ENCODE data around the gene TAOK2. TPM values are rescaled to one million over a fixed set of nuclear protein-coding genes. Genes with fewer than 3 reads are reported as not detected.
"Not testable (repeated sequence)": the region's sequence is repeated elsewhere in the genome, so short reads cannot be mapped to it uniquely, and the experiment has no call there.

Gene TAOK2
- total RNA-seq, 1 donor = 10.5 TPM

- Histone ChIP-seq H3K9me3 (ENCODE audit: low read depth, low read length) (no peaks in the 10 kb centered on the region), H3K4me3 (ENCODE audit: low read length) (no peak overlapping the region), H3K4me1 (ENCODE audit: insufficient read depth, low read length) (peaks cover 8% of the 10 kb centered on the region), H3K27me3 (ENCODE audit: insufficient read depth, low read length) (peaks cover 17% of the 10 kb centered on the region)
Observed at GRCh38 chr16:30011714-30012504, 38.2 kb downstream of the TAOK2 start.

- not testable (repeated sequence) for H3K4me1 ChIP-seq (ENCODE audit: insufficient read depth, low read length); H3K4me3 ChIP-seq (ENCODE audit: low read length); H3K9me3 ChIP-seq (ENCODE audit: low read depth, low read length)
- peaks cover 17% of the 10 kb centered on the region for H3K27me3 ChIP-seq (ENCODE audit: insufficient read depth, low read length)
Observed at GRCh38 chr16:30012598-30012997, 38.9 kb downstream of the TAOK2 start.

GRCh38 chr16:30015450-30015849 lies 41.8 kb downstream of the TAOK2 start:
- H3K9me3 ChIP-seq (ENCODE audit: low read depth, low read length); H3K4me1 ChIP-seq (ENCODE audit: insufficient read depth, low read length); H3K4me3 ChIP-seq (ENCODE audit: low read length): not testable (repeated sequence)
- H3K27me3 ChIP-seq (ENCODE audit: insufficient read depth, low read length) = peaks cover 11% of the 10 kb centered on the region

- H3K27me3 ChIP-seq (ENCODE audit: insufficient read depth, low read length) = peaks cover 7% of the 10 kb centered on the region
- H3K4me1 ChIP-seq (ENCODE audit: insufficient read depth, low read length) = peaks cover 12% of the 10 kb centered on the region
- no peak overlapping the region for H3K4me3 ChIP-seq (ENCODE audit: low read length)
- no peaks in the 10 kb centered on the region for H3K9me3 ChIP-seq (ENCODE audit: low read depth, low read length)
Observed at GRCh38 chr16:30016555-30017276, 43.0 kb downstream of the TAOK2 start.

- Histone ChIP-seq H3K27me3 (ENCODE audit: insufficient read depth, low read length) (peaks cover 2% of the 10 kb centered on the region), H3K4me3 (ENCODE audit: low read length) (no peak overlapping the region), H3K9me3 (ENCODE audit: low read depth, low read length) (no peaks in the 10 kb centered on the region), H3K4me1 (ENCODE audit: insufficient read depth, low read length) (peaks cover 13% of the 10 kb centered on the region)
Observed at GRCh38 chr16:30017277-30017656, 43.6 kb downstream of the TAOK2 start.

GRCh38 chr16:30017937-30018336 lies 44.3 kb downstream of the TAOK2 start:
- H3K9me3 ChIP-seq (ENCODE audit: low read depth, low read length); H3K27me3 ChIP-seq (ENCODE audit: insufficient read depth, low read length); H3K4me3 ChIP-seq (ENCODE audit: low read length): not testable (repeated sequence)
- H3K4me1 ChIP-seq (ENCODE audit: insufficient read depth, low read length) = peaks cover 13% of the 10 kb centered on the region

- H3K9me3 ChIP-seq (ENCODE audit: low read depth, low read length) = no peaks in the 10 kb centered on the region
- H3K4me1 ChIP-seq (ENCODE audit: insufficient read depth, low read length) = peaks cover 13% of the 10 kb centered on the region
- no peak overlapping the region for H3K4me3 ChIP-seq (ENCODE audit: low read length)
- no peaks in the 10 kb centered on the region for H3K27me3 ChIP-seq (ENCODE audit: insufficient read depth, low read length)
Observed at GRCh38 chr16:30018731-30019158, 45.1 kb downstream of the TAOK2 start.

GRCh38 chr16:30022887-30023286 lies 49.2 kb downstream of the TAOK2 start, which contains the start of gene C16orf92:
C16orf92 (plus strand) TSS chr16:30023198; CDS start chr16:30023341, 143 bp downstream.
- Histone ChIP-seq H3K4me1 (ENCODE audit: insufficient read depth, low read length) (peaks cover 13% of the 10 kb centered on the region), H3K4me3 (ENCODE audit: low read length) (no peak within 1 kb of the TSS), H3K9me3 (ENCODE audit: low read depth, low read length) (no peaks in the 10 kb centered on the region), H3K27me3 (ENCODE audit: insufficient read depth, low read length) (no peaks in the 10 kb centered on the region)

- Histone ChIP-seq H3K4me1 (ENCODE audit: insufficient read depth, low read length) (peaks cover 13% of the 10 kb centered on the region), H3K4me3 (ENCODE audit: low read length) (no peak overlapping the region), H3K9me3 (ENCODE audit: low read depth, low read length) (no peaks in the 10 kb centered on the region), H3K27me3 (ENCODE audit: insufficient read depth, low read length) (no peaks in the 10 kb centered on the region)
Observed at GRCh38 chr16:30023586-30023985, 49.9 kb downstream of the TAOK2 start.

- Histone ChIP-seq H3K4me1 (ENCODE audit: insufficient read depth, low read length) (peaks cover 13% of the 10 kb centered on the region), H3K4me3 (ENCODE audit: low read length) (no peak overlapping the region), H3K27me3 (ENCODE audit: insufficient read depth, low read length) (peaks cover 5% of the 10 kb centered on the region), H3K9me3 (ENCODE audit: low read depth, low read length) (no peaks in the 10 kb centered on the region)
Observed at GRCh38 chr16:30024451-30024850, 50.8 kb downstream of the TAOK2 start.

- Histone ChIP-seq H3K27me3 (ENCODE audit: insufficient read depth, low read length) (peaks cover 12% of the 10 kb centered on the region), H3K4me1 (ENCODE audit: insufficient read depth, low read length) (peaks cover 13% of the 10 kb centered on the region), H3K4me3 (ENCODE audit: low read length) (no peak overlapping the region), H3K9me3 (ENCODE audit: low read depth, low read length) (no peaks in the 10 kb centered on the region)
Observed at GRCh38 chr16:30025156-30025555, 51.5 kb downstream of the TAOK2 start.

GRCh38 chr16:30025574-30025973 lies 51.9 kb downstream of the TAOK2 start:
- no peaks in the 10 kb centered on the region for H3K9me3 ChIP-seq (ENCODE audit: low read depth, low read length)
- peaks cover 13% of the 10 kb centered on the region for H3K4me1 ChIP-seq (ENCODE audit: insufficient read depth, low read length)
- H3K27me3 ChIP-seq (ENCODE audit: insufficient read depth, low read length) = peaks cover 14% of the 10 kb centered on the region
- H3K4me3 ChIP-seq (ENCODE audit: low read length) = no peak overlapping the region

GRCh38 chr16:30026449-30026848 lies 52.8 kb downstream of the TAOK2 start:
- Histone ChIP-seq H3K4me3 (ENCODE audit: low read length) (no peak overlapping the region), H3K4me1 (ENCODE audit: insufficient read depth, low read length) (peaks cover 5% of the 10 kb centered on the region), H3K9me3 (ENCODE audit: low read depth, low read length) (no peaks in the 10 kb centered on the region), H3K27me3 (ENCODE audit: insufficient read depth, low read length) (peaks cover 17% of the 10 kb centered on the region)

- H3K9me3 ChIP-seq (ENCODE audit: low read depth, low read length) = no peaks in the 10 kb centered on the region
- H3K4me3 ChIP-seq (ENCODE audit: low read length) = no peak overlapping the region
- H3K4me1 ChIP-seq (ENCODE audit: insufficient read depth, low read length) = no peaks in the 10 kb centered on the region
- peaks cover 26% of the 10 kb centered on the region for H3K27me3 ChIP-seq (ENCODE audit: insufficient read depth, low read length)
Observed at GRCh38 chr16:30027588-30028437, 54.1 kb downstream of the TAOK2 start.

Data from mononuclear cell (primary cell).